Measurements from ENCODE around the gene MYCN.

DNA sequence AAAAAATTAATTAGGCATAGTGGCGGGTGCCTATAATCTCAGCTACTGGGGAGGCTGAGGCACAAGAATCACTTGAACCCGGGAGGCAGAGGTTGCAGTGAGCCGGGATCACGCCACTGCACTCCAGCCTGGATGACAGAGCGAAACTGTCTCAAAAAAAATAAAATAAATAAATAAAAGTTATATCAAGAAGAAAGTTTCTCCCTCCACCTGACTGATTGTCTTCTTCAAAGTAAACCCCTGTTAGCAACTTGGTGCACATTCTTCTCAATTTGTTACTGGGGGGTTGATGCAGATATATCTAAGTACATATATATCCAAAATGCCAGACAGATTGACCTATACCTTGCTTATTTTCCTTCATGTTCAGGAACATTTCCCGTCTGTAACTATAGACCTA is 5.2 kb upstream of the MYCN start:
- TF ChIP-seq POLR2A (IDR thresholded peaks at IDR 0.05; ENCODE audit: extremely low read depth, insufficient read length), result no peak
- TF ChIP-seq CTCF (IDR thresholded peaks at IDR 0.05; ENCODE audit: low read depth, low read length), result no peak
- TF ChIP-seq, protein P1, sequence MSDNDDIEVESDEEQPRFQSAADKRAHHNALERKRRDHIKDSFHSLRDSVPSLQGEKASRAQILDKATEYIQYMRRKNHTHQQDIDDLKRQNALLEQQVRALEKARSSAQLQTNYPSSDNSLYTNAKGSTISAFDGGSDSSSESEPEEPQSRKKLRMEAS (IDR thresholded peaks at IDR 0.05; ENCODE audit: low read depth, low read length), result no peak

Data from NB4 (cell line).